Tibial nerve (tissue), 4 donors: ENCODE data around the gene DHRSX. TPM values are rescaled to one million over a fixed set of nuclear protein-coding genes. Genes with fewer than 3 reads are reported as not detected.
"Not testable (repeated sequence)": the region's sequence is repeated elsewhere in the genome, so short reads cannot be mapped to it uniquely, and the experiment has no call there.

Experiments
- DNase-seq, 2 donors: peaks; one replicate each; pipeline ENCODE4 v3.0.0-alpha.2; 2019; ENCODE audit warnings: low spot score in 2 of 2
- H3K27ac ChIP-seq, 4 donors: fragments of 200-600 bp; sonication (generic) in 3 of 4; one replicate each; pipeline ENCODE4 v1.5.1; 2017 to 2019; ENCODE audit warnings: mild to moderate bottlenecking in 1 of 4
- H3K27me3 ChIP-seq, 2 donors: fragments of 200-600 bp; sonication (generic) in 1 of 2; one replicate each; pipeline versions ENCODE4 v1.5.1 to v1.6.0; 2017 to 2019
- H3K36me3 ChIP-seq, 3 donors: fragments of 200-600 bp; sonication (generic); one replicate each; pipeline ENCODE4 v1.5.1; 2018 to 2019
- H3K4me1 ChIP-seq, 4 donors: fragments of 200-600 bp; sonication (generic) in 3 of 4; one replicate each; pipeline ENCODE4 v1.5.1; 2017 to 2019
- H3K4me3 ChIP-seq, 4 donors: fragments of 200-600 bp; sonication (generic) in 3 of 4; one replicate each; pipeline ENCODE4 v1.5.1; 2017 to 2019; ENCODE audit warnings: mild to moderate bottlenecking in 1 of 4, moderate library complexity in 1 of 4
- H3K9me3 ChIP-seq, 4 donors: fragments of 200-600 bp; sonication (generic) in 3 of 4; one replicate each; pipeline ENCODE4 v1.5.1; 2017 to 2019
- CTCF ChIP-seq, 5 experiments: fragments of 200-600 bp in 3 of 5; fragments of 450-650 bp in 2 of 5; sonication (generic) in 3 of 5; IDR thresholded peaks; one replicate each; pipeline ENCODE4 v1.5.1; 2016 to 2019; ENCODE audit warnings: antibody characterized with exemption in 5 of 5, mild to moderate bottlenecking in 3 of 5, moderate library complexity in 2 of 5
- EP300 ChIP-seq, 2 donors: sonication (generic); formaldehyde crosslinking; IDR thresholded peaks; one replicate each; pipeline ENCODE4 v1.6.1; 2017; ENCODE audit warnings: antibody characterized with exemption in 2 of 2, mild to moderate bottlenecking in 1 of 2
- POLR2A ChIP-seq, 2 donors: fragments of 450-650 bp; IDR thresholded peaks; one replicate each; pipeline ENCODE4 v1.6.1; 2017; ENCODE audit warnings: antibody characterized with exemption in 2 of 2, mild to moderate bottlenecking in 2 of 2, moderate library complexity in 2 of 2
- WGBS, 2 donors: methylation state at CpG; one replicate each; pipeline ENCODE4 v1.1.5; 2018; 5-methylcytosine and 5-hydroxymethylcytosine counted together
- total RNA-seq, 4 donors: library from RNA; depleted of rRNA; stranded (reverse); fragments of >200 nt; gene quantifications; one replicate each; pipeline ENCODE4 v1.1.0, GENCODE V29; 2016

Gene DHRSX
- total RNA-seq, 4 donors from 2014 or later = 20.3 to 44.3 (median 31.7) TPM

GRCh38 chrX:2478546-2479419, 22.0 kb downstream of the DHRSX start:
- no peak overlapping the region for H3K27ac ChIP-seq
- H3K36me3 ChIP-seq = peaks cover 0 to 3% (median 0%) of the 10 kb centered on the region in 3 donors
- TF ChIP-seq CTCF (IDR thresholded peaks at IDR 0.05) = no peak
- TF ChIP-seq EP300 (IDR thresholded peaks at IDR 0.05) = no peak
- no peak for TF ChIP-seq POLR2A (IDR thresholded peaks at IDR 0.05)
- no peak overlapping the region for H3K4me3 ChIP-seq
- H3K9me3 ChIP-seq = no peaks in the 10 kb centered on the region
- peaks cover 0 to 19% (median under 1%) of the 10 kb centered on the region in 4 donors for H3K4me1 ChIP-seq
- DNase-seq = no peak
- H3K27me3 ChIP-seq = no peaks in the 10 kb centered on the region
- WGBS, 2 donors = 86 to 92% methylated on average over 17 to 21 of the region's 21 CpGs

GRCh38 chrX:2477313-2477712, 23.5 kb downstream of the DHRSX start:
- DNase-seq, H3K4me3 ChIP-seq, H3K9me3 ChIP-seq, H3K27ac ChIP-seq, H3K36me3 ChIP-seq, H3K27me3 ChIP-seq: not testable (repeated sequence)
- peaks cover 0 to 11% (median 0%) of the 10 kb centered on the region in 4 donors for H3K4me1 ChIP-seq
- WGBS, 2 donors = 93% methylated on average over 11 of the region's 11 CpGs

- H3K4me3 ChIP-seq = no peak overlapping the region
- H3K36me3 ChIP-seq = peaks cover 0 to 4% (median 0%) of the 10 kb centered on the region in 3 donors
- DNase-seq = no peak
- no peaks in the 10 kb centered on the region for H3K9me3 ChIP-seq
- peaks cover 0 to 6% (median 0%) of the 10 kb centered on the region in 4 donors for H3K4me1 ChIP-seq
- whole genome bisulfite sequencing, 2 donors = 87 to 90% methylated on average over 16 to 17 of the region's 18 CpGs
- no peaks in the 10 kb centered on the region for H3K27me3 ChIP-seq
- no peak overlapping the region for H3K27ac ChIP-seq
- TF ChIP-seq CTCF (IDR thresholded peaks at IDR 0.05) (no peak), POLR2A (IDR thresholded peaks at IDR 0.05) (no peak), EP300 (IDR thresholded peaks at IDR 0.05) (no peak)
Observed at GRCh38 chrX:2474963-2475726, 25.6 kb downstream of the DHRSX start.

GRCh38 chrX:2474280-2474962, 26.4 kb downstream of the DHRSX start:
- H3K4me1 ChIP-seq = peaks cover 0 to 6% (median 0%) of the 10 kb centered on the region in 4 donors
- H3K27me3 ChIP-seq = no peaks in the 10 kb centered on the region
- peaks cover 0 to 6% (median 0%) of the 10 kb centered on the region in 3 donors for H3K36me3 ChIP-seq
- H3K4me3 ChIP-seq = no peak overlapping the region
- no peak overlapping the region for H3K27ac ChIP-seq
- TF ChIP-seq CTCF (IDR thresholded peaks at IDR 0.05) (no peak), EP300 (IDR thresholded peaks at IDR 0.05) (no peak), POLR2A (IDR thresholded peaks at IDR 0.05) (no peak)
- H3K9me3 ChIP-seq = no peaks in the 10 kb centered on the region
- DNase-seq = no peak
- WGBS, 2 donors = 77 to 88% methylated on average over 20 of the region's 20 CpGs

- not testable (repeated sequence) for H3K27ac ChIP-seq, H3K4me3 ChIP-seq, DNase-seq, H3K9me3 ChIP-seq, H3K4me1 ChIP-seq, H3K27me3 ChIP-seq, H3K36me3 ChIP-seq
- 74 to 88% methylated on average over 14 to 15 of the region's 15 CpGs for WGBS, 2 donors
Observed at GRCh38 chrX:2473064-2473463, 27.7 kb downstream of the DHRSX start.
